Measurements from ENCODE around the gene PDAP1.
A peak's percentile ranks its signal among the peaks of the same experiment; 100 is the strongest.
"Not testable (repeated sequence)": the region's sequence is repeated elsewhere in the genome, so short reads cannot be mapped to it uniquely, and the experiment has no call there.

PDAP1 gene

GRCh38 chr7:99395616-99396327, 12.6 kb downstream of the PDAP1 start:
- DNase-seq: no peak

- DNase-seq: no peak
Observed at GRCh38 chr7:99394188-99394502, 14.3 kb downstream of the PDAP1 start.

GRCh38 chr7:99393355-99394187, 14.8 kb downstream of the PDAP1 start:
- DNase-seq: no peak

- DNase-seq: peak; percentile 82
Observed at GRCh38 chr7:99392659-99393354, 15.6 kb downstream of the PDAP1 start.

GRCh38 chr7:99392046-99392445, 16.4 kb downstream of the PDAP1 start:
- no peak for DNase-seq

GRCh38 chr7:99390941-99391602, 17.3 kb downstream of the PDAP1 start:
- DNase-seq: no peak

GRCh38 chr7:99389772-99390171, 18.6 kb downstream of the PDAP1 start:
- DNase-seq: no peak

GRCh38 chr7:99387912-99388311, 20.5 kb downstream of the PDAP1 start:
- no peak for DNase-seq

- not testable (repeated sequence) for DNase-seq
Observed at GRCh38 chr7:99387239-99387635, 21.2 kb downstream of the PDAP1 start.

- DNase-seq: peak; percentile 21
Observed at GRCh38 chr7:99386584-99387238, 21.7 kb downstream of the PDAP1 start.

GRCh38 chr7:99385564-99385963, 22.8 kb downstream of the PDAP1 start:
- no peak for DNase-seq

- DNase-seq: no peak
Observed at GRCh38 chr7:99384523-99384922, 23.9 kb downstream of the PDAP1 start.

GRCh38 chr7:99383791-99384370, 24.5 kb downstream of the PDAP1 start:
- DNase-seq: no peak

- DNase-seq: no peak
Observed at GRCh38 chr7:99383203-99383602, 25.2 kb downstream of the PDAP1 start.

- DNase-seq: no peak
Observed at GRCh38 chr7:99381664-99382075, 26.7 kb downstream of the PDAP1 start.

GRCh38 chr7:99380823-99381663, 27.4 kb downstream of the PDAP1 start:
- DNase-seq: peak; percentile 90

- DNase-seq: peak; percentile 45
Observed at GRCh38 chr7:99380032-99380822, 28.2 kb downstream of the PDAP1 start.

GRCh38 chr7:99379693-99380031, 28.7 kb downstream of the PDAP1 start:
- not testable (repeated sequence) for DNase-seq

GRCh38 chr7:99379043-99379577, 29.3 kb downstream of the PDAP1 start:
- DNase-seq: peak; percentile 56

All from activated naive CD4-positive, alpha-beta T cell treated with Interleukin-2 at 50 U/mL for 16 hours (primary cell).